ENCODE data around the gene NEK11. TPM values are rescaled to one million over a fixed set of nuclear protein-coding genes. Genes with fewer than 3 reads are reported as not detected.

Gene NEK11
- total RNA-seq, 1 donor from 2014 or later: 3.8 TPM

GRCh38 chr3:131079086-131079485 lies 52.4 kb downstream of the NEK11 start:
- Histone ChIP-seq H3K27me3 (no peaks in the 10 kb centered on the region), H3K36me3 (no peaks in the 10 kb centered on the region), H3K9me3 (no peaks in the 10 kb centered on the region), H3K4me1 (no peaks in the 10 kb centered on the region), H3K27ac (no peak overlapping the region), H3K4me3 (no peak overlapping the region)
- no peak for ATAC-seq
- DNase-seq: no peak
- intact Hi-C loops (cut with DNase I): no loop called here
- TF ChIP-seq CTCF (IDR thresholded peaks at IDR 0.05): no peak

- intact Hi-C loops (cut with DNase I): no loop called here
- Histone ChIP-seq H3K4me3 (no peak overlapping the region), H3K27ac (no peak overlapping the region), H3K27me3 (no peaks in the 10 kb centered on the region), H3K4me1 (no peaks in the 10 kb centered on the region), H3K36me3 (no peaks in the 10 kb centered on the region), H3K9me3 (no peaks in the 10 kb centered on the region)
- DNase-seq: no peak
- no peak for ATAC-seq
- no peak for TF ChIP-seq CTCF (IDR thresholded peaks at IDR 0.05)
These were observed 54.5 kb downstream of the NEK11 start for GRCh38 chr3:131081224-131081623.

GRCh38 chr3:131082246-131082645 lies 55.6 kb downstream of the NEK11 start:
- H3K27me3 ChIP-seq: no peaks in the 10 kb centered on the region
- H3K4me3 ChIP-seq: no peak overlapping the region
- intact Hi-C loops (cut with DNase I): no loop called here
- no peaks in the 10 kb centered on the region for H3K9me3 ChIP-seq
- no peak overlapping the region for H3K27ac ChIP-seq
- ATAC-seq (no peak), DNase-seq (no peak)
- TF ChIP-seq CTCF (IDR thresholded peaks at IDR 0.05): no peak
- no peaks in the 10 kb centered on the region for H3K36me3 ChIP-seq
- H3K4me1 ChIP-seq: no peaks in the 10 kb centered on the region

- no peak overlapping the region for H3K27ac ChIP-seq
- H3K9me3 ChIP-seq: no peaks in the 10 kb centered on the region
- no peaks in the 10 kb centered on the region for H3K4me1 ChIP-seq
- intact Hi-C loops (cut with DNase I): no loop called here
- DNase-seq (no peak), ATAC-seq (no peak)
- H3K27me3 ChIP-seq: no peaks in the 10 kb centered on the region
- no peak overlapping the region for H3K4me3 ChIP-seq
- no peaks in the 10 kb centered on the region for H3K36me3 ChIP-seq
- TF ChIP-seq CTCF (IDR thresholded peaks at IDR 0.05): no peak
These were observed 56.5 kb downstream of the NEK11 start for GRCh38 chr3:131082871-131083863.

GRCh38 chr3:131091768-131092167 lies 65.1 kb downstream of the NEK11 start:
- H3K4me1 ChIP-seq: no peaks in the 10 kb centered on the region
- H3K36me3 ChIP-seq: no peaks in the 10 kb centered on the region
- intact Hi-C loops (cut with DNase I): no loop called here
- H3K27me3 ChIP-seq: no peaks in the 10 kb centered on the region
- no peak for ATAC-seq
- no peak overlapping the region for H3K27ac ChIP-seq
- no peak for TF ChIP-seq CTCF (IDR thresholded peaks at IDR 0.05)
- DNase-seq: no peak
- no peak overlapping the region for H3K4me3 ChIP-seq
- H3K9me3 ChIP-seq: no peaks in the 10 kb centered on the region

Measured in upper lobe of right lung (tissue), 1 donor.